ENCODE data around the gene DENND1A.

Gene DENND1A

GRCh38 chr9:123551734-123552133 lies 378.2 kb downstream of the DENND1A start:
- DNase-seq: no peak

DNA sequence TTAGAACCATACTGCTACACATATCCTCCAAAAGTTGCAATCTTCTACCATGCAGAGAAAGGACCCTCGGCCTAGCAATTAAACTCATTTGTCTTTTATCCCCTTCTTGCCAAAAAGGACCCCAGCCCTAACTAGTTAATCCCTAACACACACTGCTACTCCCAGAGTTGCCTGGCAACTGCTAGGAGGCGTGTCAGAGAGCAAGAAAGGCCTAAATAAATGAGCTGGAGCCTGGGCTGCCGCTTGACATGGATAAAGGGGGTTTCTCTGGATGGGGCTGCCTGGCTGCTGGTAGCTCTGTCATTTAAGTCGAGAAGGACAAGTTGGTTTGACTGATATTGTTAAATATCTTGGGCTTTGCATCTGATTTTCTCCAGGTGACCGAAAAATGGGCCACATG lies 379.1 kb downstream of the DENND1A start:
- no peak for DNase-seq

DNA sequence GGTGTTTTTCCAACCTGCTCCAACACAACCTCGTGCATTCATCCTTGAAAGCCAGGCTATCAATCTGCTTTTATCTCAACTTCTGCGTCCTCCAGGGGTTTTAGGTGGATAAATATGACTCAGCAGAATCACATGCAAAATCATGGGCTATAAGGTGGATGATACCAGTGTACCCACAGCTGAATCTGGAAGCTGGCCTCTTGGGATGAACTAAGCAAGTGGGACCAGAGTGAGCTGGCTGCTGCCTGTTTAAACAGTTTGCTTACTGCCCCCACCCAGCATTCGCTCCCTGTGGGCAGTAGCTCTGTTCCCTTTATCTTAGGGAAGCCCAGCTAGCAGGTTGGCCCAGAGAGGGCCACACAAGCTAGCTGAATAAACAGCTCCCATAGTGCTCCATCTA lies 379.9 kb downstream of the DENND1A start:
- DNase-seq: no peak

- peak in 1 of 2 donors; percentile 17 for DNase-seq
Measured at GRCh38 chr9:123548741-123549545, 381.0 kb downstream of the DENND1A start.

GRCh38 chr9:123544007-123544827 lies 385.7 kb downstream of the DENND1A start:
- peak in 1 of 2 donors; percentile 28 for DNase-seq

- no peak for DNase-seq
Measured at GRCh38 chr9:123543492-123543891, 386.4 kb downstream of the DENND1A start.

DNA sequence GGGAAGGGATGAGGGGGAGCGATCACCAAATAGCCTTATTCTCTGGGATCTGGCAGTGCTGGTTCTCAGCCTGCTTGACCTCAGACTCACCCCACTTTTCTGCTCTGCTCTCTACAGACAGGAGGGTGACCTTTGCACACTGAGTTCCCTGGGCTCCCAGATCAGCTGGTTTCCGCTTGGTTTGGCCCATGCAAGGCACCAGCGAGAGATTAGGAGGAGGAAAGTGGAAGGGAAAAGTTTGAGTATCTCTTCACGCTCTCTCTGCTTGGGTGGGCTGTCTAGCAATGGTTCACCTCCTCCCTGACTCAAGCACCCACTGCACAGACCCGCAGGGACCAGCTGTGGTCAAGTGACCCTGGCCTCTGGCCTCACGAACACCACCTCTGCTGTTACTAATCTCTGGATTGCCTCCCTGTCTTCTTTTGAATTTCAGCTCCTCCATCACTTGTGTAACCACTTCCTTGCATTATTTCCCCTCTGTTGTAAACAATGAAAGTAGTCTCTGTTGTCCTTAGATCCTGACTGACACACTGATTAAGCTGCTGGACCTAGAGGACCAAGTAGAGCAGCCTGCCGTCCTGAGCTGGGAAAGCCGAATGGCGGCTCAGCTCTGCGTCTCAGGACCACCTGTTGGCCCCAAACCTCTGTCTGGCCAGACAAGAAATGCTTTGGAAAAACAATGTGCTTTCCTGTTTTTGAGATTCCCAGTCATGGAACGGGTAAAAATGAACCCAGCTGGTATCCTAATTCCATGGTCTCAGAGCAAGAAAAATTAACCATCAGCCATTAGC lies 387.3 kb downstream of the DENND1A start:
- DNase-seq: no peak

DNA sequence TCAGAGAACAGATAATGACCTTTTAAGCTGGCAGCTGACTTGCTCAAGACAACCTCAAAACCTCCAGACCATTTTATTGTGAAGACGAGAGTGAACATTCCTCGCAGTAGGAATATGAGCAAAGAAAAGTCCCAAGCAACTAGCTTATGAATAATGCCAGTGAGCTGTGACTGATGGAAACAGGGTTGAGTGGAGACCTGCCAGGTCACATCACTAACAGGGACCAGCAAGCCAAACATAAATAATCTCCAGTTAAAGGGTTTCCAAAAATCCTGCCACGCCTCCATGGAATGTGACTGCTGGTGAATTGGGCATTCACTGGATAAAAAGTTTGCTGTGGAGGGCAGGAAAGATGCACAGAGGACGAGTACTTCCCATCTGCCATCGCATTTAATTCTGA lies 388.5 kb downstream of the DENND1A start:
- no peak for DNase-seq

DNA sequence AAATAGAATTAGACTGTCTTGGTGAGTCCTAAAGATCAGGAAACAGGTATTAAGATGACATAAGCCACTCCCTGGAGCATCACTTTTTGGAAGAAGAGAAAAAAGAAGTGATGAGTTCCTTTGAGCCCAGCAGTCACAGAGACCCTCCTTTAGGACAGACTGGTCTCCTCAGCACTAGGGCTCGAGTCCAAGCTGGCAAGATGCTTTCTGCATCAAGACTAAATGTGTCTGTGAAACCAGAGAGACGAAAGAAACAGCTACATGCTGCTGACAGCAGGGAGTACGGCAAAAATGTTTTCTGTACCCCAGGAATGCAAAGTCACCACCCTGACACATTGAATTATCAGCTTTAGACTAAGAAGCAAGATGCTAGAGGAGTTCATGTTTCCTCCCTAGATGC lies 389.5 kb downstream of the DENND1A start:
- DNase-seq: no peak

- no peak for DNase-seq
Measured at GRCh38 chr9:123537809-123538208, 392.1 kb downstream of the DENND1A start.

DNA sequence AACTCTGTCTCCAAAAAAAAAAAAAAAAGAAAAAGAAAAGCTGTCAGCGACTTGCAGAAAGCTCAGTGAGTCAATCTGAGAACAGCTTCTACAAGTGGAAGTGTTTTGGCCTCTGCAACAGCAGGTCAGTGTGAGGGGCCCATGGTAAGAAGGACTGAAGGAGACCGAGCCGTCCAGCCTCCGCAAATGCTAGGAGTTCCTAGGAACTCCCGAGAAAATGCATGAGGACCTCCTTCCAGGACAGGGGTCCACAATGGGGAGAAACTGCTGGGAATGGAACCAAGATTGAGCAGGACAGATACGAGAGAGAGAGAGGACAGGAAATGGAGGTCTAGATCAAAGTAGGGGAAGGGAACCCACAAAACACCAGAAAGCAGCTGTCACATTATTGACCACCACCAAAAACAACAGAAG lies 393.5 kb downstream of the DENND1A start:
- DNase-seq: no peak

DNA sequence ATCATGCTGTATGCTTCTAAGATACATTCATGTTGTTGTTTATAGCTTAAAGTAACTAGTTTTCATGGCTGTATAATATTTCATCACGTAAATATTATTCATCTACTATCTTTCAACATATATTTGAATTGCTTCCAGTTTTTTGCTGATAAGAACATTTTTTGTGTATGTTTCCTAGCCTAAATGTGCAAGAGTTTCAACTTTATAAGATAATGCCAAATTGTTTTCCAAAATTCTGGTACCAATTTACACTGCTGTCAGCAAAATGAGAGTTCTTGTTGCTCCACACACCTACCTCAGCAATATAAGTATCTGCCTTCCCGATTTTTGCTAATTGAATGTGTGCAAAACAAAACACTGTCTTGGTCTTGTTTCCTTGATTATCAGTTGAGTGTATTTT lies 395.6 kb downstream of the DENND1A start:
- no peak for DNase-seq

DNA sequence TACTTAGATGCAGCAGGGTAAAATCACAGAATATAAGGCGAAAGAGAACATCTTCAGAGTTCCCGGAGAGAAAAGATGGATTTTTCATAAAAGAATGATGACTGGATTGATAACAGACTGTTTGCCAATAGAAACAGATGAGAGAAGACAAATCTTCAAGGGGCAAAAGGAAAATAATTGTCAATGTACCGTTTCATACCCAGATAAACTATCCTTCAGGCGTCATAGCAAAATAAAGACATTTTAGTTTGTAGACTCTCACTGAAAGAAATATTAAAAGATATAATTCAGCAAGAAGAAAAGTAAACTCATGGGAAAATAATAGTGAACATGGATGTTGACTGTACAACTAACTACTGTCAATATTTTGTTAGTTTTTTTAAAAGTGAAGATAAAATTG lies 399.7 kb downstream of the DENND1A start:
- DNase-seq: no peak

DNA sequence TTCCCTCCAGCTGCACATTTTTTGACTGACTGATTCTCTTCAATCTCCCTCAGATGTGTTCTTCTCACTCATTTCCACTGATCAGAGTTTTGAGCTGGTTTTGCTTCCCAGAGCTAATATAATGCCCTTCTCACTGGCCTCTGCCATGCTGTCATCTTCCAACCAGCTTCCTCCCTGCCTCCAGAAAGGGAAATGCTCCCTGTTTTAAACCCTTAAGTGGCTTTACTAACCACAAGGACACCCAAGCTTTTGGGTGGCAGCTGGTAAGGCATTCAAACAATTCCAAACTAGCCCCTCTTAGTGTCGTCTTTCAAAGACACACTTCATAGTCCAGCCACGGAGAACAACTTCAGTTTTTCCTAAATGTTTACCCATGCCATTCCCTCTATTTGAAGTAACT lies 401.4 kb downstream of the DENND1A start:
- no peak for DNase-seq

DNA sequence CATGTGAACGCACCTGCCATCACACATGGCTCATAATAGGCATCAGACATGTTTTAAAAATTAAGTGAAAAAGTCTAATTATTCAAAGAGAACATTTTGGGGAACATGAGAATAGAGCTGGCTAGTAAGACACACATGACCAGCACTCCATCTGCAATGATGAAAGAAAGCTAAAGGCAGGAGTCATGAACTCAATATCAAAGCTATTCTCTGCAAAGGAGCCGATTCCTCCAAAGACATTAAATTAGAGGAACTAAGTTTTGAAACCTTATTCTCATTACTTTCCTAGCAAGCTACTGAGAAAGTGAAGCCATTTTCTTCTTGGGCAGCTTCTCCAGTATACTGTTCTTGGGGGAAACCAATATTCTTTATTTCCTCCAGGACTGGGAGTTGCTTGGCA lies 401.9 kb downstream of the DENND1A start:
- DNase-seq: no peak

- DNase-seq: no peak
Measured at GRCh38 chr9:123525957-123526356, 404.0 kb downstream of the DENND1A start.

DNA sequence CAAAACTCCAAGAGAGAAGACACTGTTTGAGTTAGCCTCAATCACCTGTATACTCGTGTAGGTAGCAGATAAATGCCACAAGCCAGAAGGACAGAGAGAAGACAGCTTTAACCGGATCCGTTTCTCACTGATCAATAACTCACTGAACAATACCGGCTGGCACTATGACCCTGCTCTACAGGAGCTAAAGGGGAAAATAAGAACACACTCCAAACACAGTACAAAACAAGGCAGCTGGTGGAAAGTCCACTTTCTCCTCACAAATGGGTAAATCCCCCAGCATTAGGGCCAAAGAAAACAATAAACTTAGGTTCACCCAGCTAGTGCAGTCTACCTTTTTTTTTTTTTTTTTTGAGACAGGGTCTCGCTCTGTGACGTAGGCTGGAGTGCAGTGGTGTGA lies 404.5 kb downstream of the DENND1A start:
- no peak for DNase-seq

- DNase-seq: no peak
Measured at GRCh38 chr9:123524866-123525265, 405.1 kb downstream of the DENND1A start.

GRCh38 chr9:123523845-123524244 lies 406.1 kb downstream of the DENND1A start:
- DNase-seq: no peak

DNA sequence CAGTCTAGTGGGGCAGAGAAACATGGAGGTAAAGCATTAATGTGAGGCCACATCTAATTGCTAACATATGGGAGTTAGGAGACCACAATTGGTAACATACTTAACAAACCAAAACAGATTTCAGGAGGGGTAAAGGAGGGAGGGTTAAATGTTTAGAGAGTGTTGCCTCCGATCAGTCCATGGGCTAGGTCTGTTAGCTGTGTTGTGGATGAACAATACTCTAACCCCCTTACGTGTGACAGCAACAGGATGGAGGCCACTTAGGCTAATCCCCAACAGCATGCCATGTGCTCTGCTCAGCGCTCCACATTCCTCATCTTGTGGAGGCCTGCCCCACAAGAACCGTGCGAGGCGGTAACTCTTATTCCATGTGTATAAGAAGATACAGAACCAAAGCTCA lies 406.9 kb downstream of the DENND1A start:
- no peak for DNase-seq

DNA sequence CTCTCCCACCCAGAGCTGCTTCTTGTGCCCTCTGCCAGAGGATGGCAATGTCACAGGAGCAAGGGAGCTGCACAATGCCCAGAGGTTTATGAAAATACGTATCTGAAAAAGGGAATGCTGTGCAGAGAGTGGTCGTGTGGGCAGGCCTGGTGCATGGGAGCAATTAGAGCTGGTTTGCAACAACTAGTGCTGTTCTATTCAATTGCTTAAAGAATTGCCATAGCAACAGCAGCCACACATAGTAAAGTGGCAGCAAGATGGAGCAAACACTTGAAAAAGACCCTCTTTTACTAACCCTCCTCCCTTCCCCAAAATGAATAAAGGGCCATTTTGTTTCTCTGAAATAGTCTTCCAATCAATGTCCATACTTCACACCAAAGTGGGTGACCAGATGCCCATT lies 407.7 kb downstream of the DENND1A start:
- DNase-seq: no peak

GRCh38 chr9:123518338-123518737 lies 411.6 kb downstream of the DENND1A start:
- DNase-seq: no peak

DNA sequence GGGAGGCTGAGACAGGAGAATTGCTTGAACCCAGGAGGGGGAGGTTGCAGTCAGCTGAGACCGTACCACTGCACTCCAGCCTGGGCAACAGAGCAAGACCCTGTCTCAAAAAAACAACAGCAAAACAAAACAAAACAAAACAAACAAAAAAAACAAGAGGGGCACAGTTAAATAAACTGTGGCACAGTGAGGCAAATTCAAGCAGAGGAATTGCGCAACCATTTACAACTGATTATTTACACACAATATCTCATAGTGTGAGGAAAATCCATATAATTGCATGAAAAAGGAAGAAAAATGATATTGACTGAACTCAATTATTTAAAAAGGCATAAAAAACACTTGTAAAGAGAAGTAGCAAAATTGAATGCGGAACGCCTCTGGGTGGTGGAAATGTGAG lies 412.4 kb downstream of the DENND1A start:
- DNase-seq: no peak

Data from CD4-positive, alpha-beta T cell treated with Interleukin-4 for 1 hour (primary cell).